Measurements from ENCODE around the gene DECR2. TPM values are rescaled to one million over a fixed set of nuclear protein-coding genes. Genes with fewer than 3 reads are reported as not detected.
"Not testable (repeated sequence)": the region's sequence is repeated elsewhere in the genome, so short reads cannot be mapped to it uniquely, and the experiment has no call there.

The DECR2 gene
- total and polyA plus RNA-seq, 2 donors = 5.3 to 20.6 TPM

GRCh38 chr16:414395-415169, 12.9 kb downstream of the DECR2 start:
- WGBS = 86% methylated on average over 21 of the region's 21 CpGs
- H3K36me3 ChIP-seq (ENCODE audit: insufficient read depth) = no peaks in the 10 kb centered on the region
- DNase-seq (ENCODE audit: extremely low spot score) = no peak
- no peak overlapping the region for H3K27ac ChIP-seq (ENCODE audit: low read depth)
- no peaks in the 10 kb centered on the region for H3K4me1 ChIP-seq (ENCODE audit: insufficient read depth)
- H3K4me3 ChIP-seq (ENCODE audit: low read depth, low read length) = no peak overlapping the region

GRCh38 chr16:415170-415498, 13.4 kb downstream of the DECR2 start:
- WGBS = over 99% methylated on average over 3 of the region's 3 CpGs
- H3K4me3 ChIP-seq (ENCODE audit: low read depth, low read length); H3K27ac ChIP-seq (ENCODE audit: low read depth); H3K36me3 ChIP-seq (ENCODE audit: insufficient read depth); DNase-seq (ENCODE audit: extremely low spot score); H3K4me1 ChIP-seq (ENCODE audit: insufficient read depth): not testable (repeated sequence)

GRCh38 chr16:422179-422578, 20.5 kb downstream of the DECR2 start:
- WGBS = 95% methylated on average over 13 of the region's 13 CpGs
- not testable (repeated sequence) for H3K4me3 ChIP-seq (ENCODE audit: low read depth, low read length); H3K4me1 ChIP-seq (ENCODE audit: insufficient read depth); H3K36me3 ChIP-seq (ENCODE audit: insufficient read depth); H3K27ac ChIP-seq (ENCODE audit: low read depth); DNase-seq (ENCODE audit: extremely low spot score)

- Histone ChIP-seq H3K4me1 (ENCODE audit: insufficient read depth) (peaks cover 4% of the 10 kb centered on the region), H3K4me3 (ENCODE audit: low read depth, low read length) (peak overlapping the region; percentile 92), H3K36me3 (ENCODE audit: insufficient read depth) (no peaks in the 10 kb centered on the region), H3K27ac (ENCODE audit: low read depth) (peak overlapping the region; percentile 44)
- DNase-seq (ENCODE audit: extremely low spot score) = no peak
- WGBS = 25% methylated on average over 20 of the region's 20 CpGs
Measured at GRCh38 chr16:424033-424622, 22.4 kb downstream of the DECR2 start.

GRCh38 chr16:424623-425081, 23.0 kb downstream of the DECR2 start:
- H3K4me3 ChIP-seq (ENCODE audit: low read depth, low read length) = peak overlapping the region; percentile 92
- peak overlapping the region; percentile 85 for H3K27ac ChIP-seq (ENCODE audit: low read depth)
- H3K36me3 ChIP-seq (ENCODE audit: insufficient read depth) = no peaks in the 10 kb centered on the region
- peaks cover 4% of the 10 kb centered on the region for H3K4me1 ChIP-seq (ENCODE audit: insufficient read depth)
- 7% methylated on average over 31 of the region's 31 CpGs for WGBS
- no peak for DNase-seq (ENCODE audit: extremely low spot score)

- peak within 1 kb of the TSS; percentile 85 for H3K27ac ChIP-seq (ENCODE audit: low read depth)
- H3K4me1 ChIP-seq (ENCODE audit: insufficient read depth) = peaks cover 4% of the 10 kb centered on the region
- no peaks in the 10 kb centered on the region for H3K36me3 ChIP-seq (ENCODE audit: insufficient read depth)
- WGBS = under 1% methylated on average over 77 of the region's 77 CpGs
- no peak for DNase-seq (ENCODE audit: extremely low spot score)
- H3K4me3 ChIP-seq (ENCODE audit: low read depth, low read length) = peak within 1 kb of the TSS; percentile 92
Measured at GRCh38 chr16:425082-425718, 23.5 kb downstream of the DECR2 start, which contains the start of gene RAB11FIP3. Gene RAB11FIP3, plus strand, starts transcription at chr16:425649. Its CDS starts 358 bp downstream, at chr16:426007.

GRCh38 chr16:425740-426114, 24.0 kb downstream of the DECR2 start:
- WGBS = under 1% methylated on average over 63 of the region's 63 CpGs
- Histone ChIP-seq H3K36me3 (ENCODE audit: insufficient read depth) (no peaks in the 10 kb centered on the region), H3K27ac (ENCODE audit: low read depth) (peak overlapping the region; percentile 85), H3K4me1 (ENCODE audit: insufficient read depth) (peaks cover 4% of the 10 kb centered on the region), H3K4me3 (ENCODE audit: low read depth, low read length) (peak overlapping the region; percentile 92)
- no peak for DNase-seq (ENCODE audit: extremely low spot score)

GRCh38 chr16:426115-426905, 24.6 kb downstream of the DECR2 start:
- H3K4me1 ChIP-seq (ENCODE audit: insufficient read depth) = peaks cover 4% of the 10 kb centered on the region
- H3K4me3 ChIP-seq (ENCODE audit: low read depth, low read length) = peak overlapping the region; percentile 92
- no peaks in the 10 kb centered on the region for H3K36me3 ChIP-seq (ENCODE audit: insufficient read depth)
- no peak overlapping the region for H3K27ac ChIP-seq (ENCODE audit: low read depth)
- no peak for DNase-seq (ENCODE audit: extremely low spot score)
- under 1% methylated on average over 97 of the region's 97 CpGs for WGBS

GRCh38 chr16:426906-427249, 25.2 kb downstream of the DECR2 start:
- DNase-seq (ENCODE audit: extremely low spot score) = no peak
- Histone ChIP-seq H3K4me3 (ENCODE audit: low read depth, low read length) (peak overlapping the region; percentile 92), H3K27ac (ENCODE audit: low read depth) (no peak overlapping the region), H3K4me1 (ENCODE audit: insufficient read depth) (peaks cover 4% of the 10 kb centered on the region), H3K36me3 (ENCODE audit: insufficient read depth) (no peaks in the 10 kb centered on the region)
- WGBS = 6% methylated on average over 13 of the region's 13 CpGs

- Histone ChIP-seq H3K36me3 (ENCODE audit: insufficient read depth) (no peaks in the 10 kb centered on the region), H3K4me1 (ENCODE audit: insufficient read depth) (peaks cover 4% of the 10 kb centered on the region), H3K4me3 (ENCODE audit: low read depth, low read length) (no peak overlapping the region), H3K27ac (ENCODE audit: low read depth) (no peak overlapping the region)
- DNase-seq (ENCODE audit: extremely low spot score) = no peak
- WGBS = 44% methylated on average over 10 of the region's 10 CpGs
Measured at GRCh38 chr16:427250-427649, 25.6 kb downstream of the DECR2 start.

GRCh38 chr16:430904-431303, 29.2 kb downstream of the DECR2 start:
- WGBS = 96% methylated on average over 7 of the region's 7 CpGs
- no peak overlapping the region for H3K4me3 ChIP-seq (ENCODE audit: low read depth, low read length)
- DNase-seq (ENCODE audit: extremely low spot score) = no peak

GRCh38 chr16:440627-441026, 38.9 kb downstream of the DECR2 start:
- Histone ChIP-seq H3K36me3 (ENCODE audit: insufficient read depth) (no peaks in the 10 kb centered on the region), H3K27ac (ENCODE audit: low read depth) (no peak overlapping the region), H3K4me3 (ENCODE audit: low read depth, low read length) (no peak overlapping the region), H3K4me1 (ENCODE audit: insufficient read depth) (no peaks in the 10 kb centered on the region)
- 86% methylated on average over 6 of the region's 6 CpGs for WGBS
- DNase-seq (ENCODE audit: extremely low spot score) = no peak

More at GRCh38 chr16:430904-431303, 29.2 kb downstream of the DECR2 start:
- peaks cover 4% of the 10 kb centered on the region for H3K4me1 ChIP-seq (ENCODE audit: insufficient read depth)
- H3K36me3 ChIP-seq (ENCODE audit: insufficient read depth) = no peaks in the 10 kb centered on the region
- no peak overlapping the region for H3K27ac ChIP-seq (ENCODE audit: low read depth)

- Histone ChIP-seq H3K4me3 (ENCODE audit: low read depth, low read length) (no peak overlapping the region), H3K36me3 (ENCODE audit: insufficient read depth) (no peaks in the 10 kb centered on the region), H3K27ac (ENCODE audit: low read depth) (no peak overlapping the region), H3K4me1 (ENCODE audit: insufficient read depth) (no peaks in the 10 kb centered on the region)
- no peak for DNase-seq (ENCODE audit: extremely low spot score)
- WGBS = 93% methylated on average over 6 of the region's 6 CpGs
Measured at GRCh38 chr16:441447-441846, 39.8 kb downstream of the DECR2 start.
